GM21367 (cell line): Measurements from ENCODE around the gene ABTB2.

Experiments used
- ATAC-seq: cut with Tn5 transposase; IDR thresholded peaks from one replicate; pipeline ENCODE4 v1.9.1; 2021; ENCODE audit not compliant: unreplicated experiment

Gene ABTB2

GRCh38 chr11:34317036-34317360 is 40.8 kb downstream of the ABTB2 start:
- no peak for ATAC-seq

- no peak for ATAC-seq
Observed at GRCh38 chr11:34316347-34317035, 41.3 kb downstream of the ABTB2 start.

DNA sequence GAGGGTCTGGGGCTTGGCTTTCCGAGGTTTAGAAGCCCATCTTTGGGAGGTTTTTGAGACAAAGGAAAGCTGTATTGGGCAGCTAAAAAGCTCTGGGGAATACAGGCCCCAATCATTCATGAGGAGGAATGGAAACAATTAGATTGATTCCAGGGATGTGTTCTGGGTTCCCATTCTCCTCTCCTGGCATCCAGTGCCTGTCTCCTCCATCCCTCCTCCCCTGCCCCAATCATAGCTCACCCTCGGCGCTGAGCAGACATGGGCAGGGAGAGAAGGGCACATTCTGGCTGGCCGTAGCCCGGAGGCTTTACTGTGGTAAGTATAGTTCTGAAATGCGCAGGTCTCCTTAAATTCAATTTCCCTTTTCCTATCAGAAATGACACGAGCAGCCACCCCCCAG is 42.4 kb downstream of the ABTB2 start:
- ATAC-seq = no peak

- ATAC-seq = no peak
Observed at GRCh38 chr11:34314936-34315335, 42.9 kb downstream of the ABTB2 start.

DNA sequence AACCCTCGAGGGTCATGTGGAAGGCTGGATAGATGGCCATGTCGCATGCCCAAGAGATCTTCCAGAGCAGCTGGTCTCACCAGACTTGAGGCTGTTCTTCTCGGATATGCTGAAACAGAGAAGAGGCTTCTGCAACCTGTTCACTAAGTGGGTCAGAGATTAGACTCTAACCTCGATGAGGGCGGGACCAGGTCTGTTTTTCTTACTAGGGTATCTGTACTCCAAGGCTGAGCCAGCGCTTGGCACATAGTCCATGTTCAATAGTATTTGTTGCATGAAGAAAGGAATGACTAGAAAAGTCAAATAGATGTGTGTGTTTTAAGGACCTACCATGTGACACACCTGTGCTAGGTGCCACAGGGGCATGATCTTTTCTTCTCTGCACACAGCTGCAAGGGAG is 43.6 kb downstream of the ABTB2 start:
- ATAC-seq = no peak

- ATAC-seq = peak; percentile 72
Observed at GRCh38 chr11:34313099-34313517, 44.7 kb downstream of the ABTB2 start.

DNA sequence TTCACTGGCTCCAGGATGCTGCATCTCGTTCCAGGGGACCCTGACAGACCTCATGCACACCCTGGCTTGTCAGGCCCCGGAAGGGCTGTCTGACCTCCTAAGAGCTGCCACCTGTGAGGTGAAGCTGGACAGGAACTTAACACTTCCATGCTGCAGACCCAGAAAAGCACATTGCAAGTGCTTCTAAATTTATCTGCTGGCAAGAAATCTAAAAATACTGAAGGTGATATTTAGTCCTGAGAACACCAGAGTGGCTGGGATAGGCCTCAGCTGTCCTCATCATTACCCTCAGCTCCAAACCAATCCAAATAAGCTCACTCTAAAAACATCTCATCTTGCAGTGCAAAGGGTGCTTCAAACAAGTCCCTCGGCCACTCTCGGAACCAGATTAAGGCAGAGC is 46.7 kb downstream of the ABTB2 start:
- no peak for ATAC-seq

DNA sequence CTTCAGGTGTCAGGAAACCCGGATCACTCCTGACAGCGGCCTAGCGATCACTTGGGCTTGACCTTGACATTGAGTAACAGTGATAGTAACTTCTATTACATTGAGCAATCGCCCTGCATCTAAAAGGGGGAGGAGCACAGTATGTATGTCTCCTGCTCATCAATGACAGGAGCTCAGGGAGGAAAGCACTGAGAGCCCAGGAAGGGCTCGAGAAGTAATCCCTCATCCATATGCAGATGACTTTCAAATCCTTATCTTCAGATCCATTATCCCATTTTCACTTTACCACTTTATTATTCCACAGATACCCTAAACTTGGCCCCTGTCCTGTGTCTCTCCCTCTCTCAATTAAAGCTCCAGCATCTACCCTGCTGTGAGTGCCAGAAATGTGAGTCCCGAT is 47.8 kb downstream of the ABTB2 start:
- no peak for ATAC-seq

DNA sequence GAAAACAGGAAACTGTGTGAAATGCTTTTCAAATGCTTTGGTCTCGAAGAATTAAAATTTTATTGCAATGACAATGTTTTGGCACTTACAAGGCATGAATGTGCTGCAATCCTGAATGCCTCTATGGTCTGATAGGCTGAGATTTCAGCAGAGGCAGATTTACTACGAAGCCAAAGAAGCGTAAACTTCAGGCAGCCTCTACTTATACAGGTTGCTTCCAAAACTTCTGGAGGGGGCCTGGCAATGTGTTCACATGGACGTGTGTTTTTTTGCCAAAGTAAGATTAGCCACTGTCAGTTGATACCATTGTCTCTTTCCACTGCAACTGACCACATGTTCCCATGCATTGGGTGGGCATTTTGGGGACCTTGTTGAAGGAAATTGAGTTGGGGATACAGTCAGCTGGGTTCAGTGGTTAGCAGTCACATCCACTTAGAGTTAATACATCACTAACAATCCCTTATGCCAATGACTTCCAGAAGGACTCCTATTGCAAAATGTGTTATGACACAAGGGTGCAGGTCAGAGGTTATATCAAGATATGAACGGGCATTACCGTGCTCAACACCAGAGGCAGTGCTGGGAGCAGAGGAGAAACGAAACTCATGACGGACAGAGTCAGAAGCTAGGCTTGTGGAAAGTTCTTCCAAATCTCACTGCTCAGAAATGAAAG is 48.8 kb downstream of the ABTB2 start:
- no peak for ATAC-seq

DNA sequence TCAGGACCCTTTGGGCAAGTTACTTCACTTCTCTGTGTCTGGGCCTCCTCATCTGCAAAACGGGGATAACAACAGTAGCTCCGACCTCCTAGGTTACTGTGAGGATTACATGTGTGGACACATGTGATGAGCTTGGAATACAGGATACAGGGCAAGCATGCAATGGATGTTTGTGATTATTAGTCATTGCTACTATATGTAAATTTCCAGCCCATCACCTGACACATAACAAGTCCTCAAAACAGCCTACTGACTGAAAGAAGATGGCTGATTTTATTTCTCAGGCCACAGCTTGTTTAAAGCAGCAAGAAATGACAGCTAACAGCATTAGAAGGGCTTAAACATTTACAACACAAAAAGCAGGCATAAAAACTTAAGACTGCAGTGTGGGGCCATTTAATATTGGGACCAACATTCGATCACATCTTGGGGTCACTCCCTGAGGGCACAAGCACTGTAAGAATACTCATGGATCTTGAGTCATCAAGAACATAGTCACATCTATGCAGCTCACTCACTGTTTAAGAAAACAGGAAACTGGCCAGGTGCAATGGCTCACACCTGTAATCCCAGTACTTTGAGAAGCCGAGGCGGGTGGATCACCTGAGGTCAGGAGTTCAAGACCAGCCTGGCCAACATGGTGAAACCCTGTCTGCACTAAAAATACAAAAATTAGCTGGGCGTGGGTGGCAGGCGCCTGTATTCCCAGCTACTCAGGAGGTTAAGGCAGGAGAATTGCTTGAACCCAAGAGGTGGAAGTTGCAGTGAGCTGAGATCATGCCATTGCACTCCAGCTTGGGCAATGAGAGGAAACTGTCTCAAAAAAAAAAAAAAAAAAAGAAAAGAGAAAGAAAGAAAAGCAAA is 49.5 kb downstream of the ABTB2 start:
- no peak for ATAC-seq

DNA sequence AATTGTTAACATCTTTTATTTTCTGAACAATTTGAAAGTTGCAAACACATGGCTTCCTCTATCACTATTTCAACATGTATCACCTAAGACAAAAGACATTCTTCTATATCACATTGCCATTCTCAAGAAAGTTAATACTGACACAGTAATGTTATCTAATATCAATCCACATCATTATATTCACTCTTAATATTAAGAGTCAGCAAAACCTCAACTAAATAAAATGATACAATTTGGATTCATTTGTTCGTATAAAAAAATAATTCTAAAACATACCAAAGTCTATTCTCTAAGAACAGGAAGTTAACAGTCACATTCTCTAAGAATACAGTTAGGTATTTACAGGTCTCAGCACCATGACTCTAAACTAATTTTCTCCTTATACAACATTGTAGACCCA is 52.0 kb downstream of the ABTB2 start:
- no peak for ATAC-seq

DNA sequence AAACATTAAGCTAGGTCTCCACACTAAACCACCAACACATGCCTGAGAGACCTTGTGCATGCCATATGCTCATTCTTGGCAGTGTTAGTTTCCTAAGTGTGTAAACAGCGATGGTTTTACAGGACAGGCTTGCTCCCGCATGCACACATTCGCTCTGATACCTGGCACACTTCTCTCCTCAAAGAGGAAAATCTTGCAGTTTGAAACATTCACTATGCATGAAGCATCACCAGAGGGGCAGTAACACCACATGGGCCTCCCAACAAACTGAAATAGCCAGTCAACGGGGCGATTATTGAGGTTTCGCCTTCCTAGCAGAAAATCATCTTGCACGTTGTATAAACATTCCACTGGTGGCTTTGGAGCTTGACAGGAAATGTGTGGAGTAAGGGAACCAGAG is 52.6 kb downstream of the ABTB2 start:
- no peak for ATAC-seq

DNA sequence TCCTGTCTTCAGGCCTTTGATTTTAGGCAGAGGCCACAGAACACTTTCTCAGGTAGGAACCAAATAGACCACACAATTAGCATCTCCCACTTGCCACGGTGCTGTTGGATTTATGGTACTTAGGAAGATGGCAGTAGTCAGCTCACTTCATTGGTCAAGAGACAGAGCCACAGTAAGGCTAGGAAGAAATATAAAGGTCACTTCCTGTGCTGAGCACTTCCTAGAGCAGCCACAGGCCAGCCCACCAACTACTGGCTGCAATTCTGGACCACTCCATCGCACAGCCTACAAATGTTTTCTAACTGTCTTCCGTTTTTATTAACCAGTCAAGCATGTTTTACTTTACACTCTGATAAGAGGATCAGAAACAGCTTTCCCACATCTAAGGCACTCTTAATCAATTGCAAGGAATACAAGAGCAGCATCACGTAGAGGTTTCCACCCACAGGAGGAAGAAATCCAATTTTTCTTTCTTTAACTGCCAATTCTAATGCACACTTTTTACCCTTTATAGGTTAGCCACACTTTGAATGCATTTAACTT is 54.7 kb downstream of the ABTB2 start:
- no peak for ATAC-seq

GRCh38 chr11:34302046-34302921 is 55.5 kb downstream of the ABTB2 start:
- peak; percentile 70 for ATAC-seq

DNA sequence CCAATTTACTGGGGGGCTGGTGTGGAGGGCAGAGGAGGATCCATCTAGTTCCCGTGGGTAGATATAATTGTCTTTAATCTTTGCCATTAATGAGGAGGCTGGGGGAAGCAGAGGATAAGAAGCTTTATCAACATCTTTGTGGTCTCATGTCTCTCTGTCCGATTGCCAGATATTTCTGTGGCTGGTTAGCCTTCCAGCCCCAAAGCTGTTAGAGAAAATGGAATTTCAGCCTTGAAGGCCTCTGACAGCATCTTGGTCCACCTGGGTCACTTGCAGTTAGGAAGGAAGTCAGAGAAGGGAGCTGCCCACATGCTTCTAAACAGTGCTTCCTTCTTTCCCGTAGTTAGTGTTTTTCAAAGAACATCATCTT is 56.9 kb downstream of the ABTB2 start:
- ATAC-seq = no peak

DNA sequence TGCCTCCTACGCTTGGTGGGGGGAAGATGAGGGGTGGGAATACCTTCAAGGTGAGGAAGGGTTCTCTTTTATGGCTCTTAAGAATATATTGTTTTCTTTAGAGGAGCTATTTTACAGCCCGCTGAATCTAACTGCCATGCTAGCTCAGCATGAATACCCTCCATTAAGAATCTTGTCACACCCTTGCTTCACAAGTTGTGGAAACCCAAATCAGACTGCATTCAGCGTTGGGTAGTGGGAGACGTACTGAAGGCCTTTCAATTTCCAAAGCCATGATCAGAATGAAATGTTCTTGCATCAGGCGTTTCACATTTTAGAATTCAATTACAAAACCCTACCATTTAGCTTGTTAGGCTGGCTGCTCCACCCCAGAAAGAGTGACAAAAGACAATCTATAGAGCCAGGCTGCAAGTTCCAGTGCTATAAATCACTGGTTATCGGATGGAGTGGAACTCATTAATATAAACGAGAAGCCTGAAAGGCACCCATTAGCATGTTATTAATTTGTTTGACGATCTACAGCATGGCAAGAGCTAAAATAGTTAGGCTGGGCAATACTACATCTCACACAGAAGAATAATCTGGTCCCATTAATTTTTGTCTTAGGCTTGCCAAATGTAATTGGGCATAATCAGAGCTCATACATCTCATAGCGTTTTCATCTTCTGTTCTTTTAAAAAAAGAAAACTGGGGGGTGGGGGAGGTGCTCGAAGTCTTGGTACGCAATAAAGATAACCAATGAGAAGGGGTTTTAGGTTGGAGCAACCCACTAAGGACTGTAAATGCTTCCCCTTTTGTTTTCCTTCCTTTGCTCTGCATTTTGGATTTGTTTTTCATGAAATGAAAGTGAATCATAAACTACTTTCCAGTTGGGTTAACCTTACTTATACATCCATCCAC is 57.5 kb downstream of the ABTB2 start:
- no peak for ATAC-seq

GRCh38 chr11:34299284-34299972 is 58.4 kb downstream of the ABTB2 start:
- ATAC-seq = no peak

DNA sequence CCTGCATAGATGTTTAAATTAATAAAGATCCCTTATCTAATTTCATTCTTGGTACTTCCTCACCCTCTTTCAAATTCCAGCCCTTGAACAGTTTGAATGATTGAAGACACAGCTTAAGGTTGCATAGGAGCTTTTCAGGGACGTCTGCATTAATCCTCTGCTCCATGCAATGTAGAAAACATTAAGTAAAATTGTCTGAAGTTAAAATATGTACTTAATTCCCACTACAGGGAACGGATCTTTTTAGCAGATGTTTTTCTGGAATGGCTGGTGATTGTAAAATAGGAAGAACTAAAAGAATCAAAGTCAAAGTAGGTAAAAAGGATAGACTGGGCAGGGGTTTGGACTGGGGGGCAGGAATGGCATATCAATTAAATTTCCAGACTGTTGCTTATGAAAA is 58.9 kb downstream of the ABTB2 start:
- ATAC-seq = no peak

GRCh38 chr11:34296412-34296811 is 61.4 kb downstream of the ABTB2 start:
- ATAC-seq = no peak
